Brain pericyte (primary cell): ENCODE data around the gene CCDC66.

ENCODE experiments used
- DNase-seq: peaks from one replicate; pipeline ENCODE4 v3.0.0-alpha.2; 2012; ENCODE audit warnings: low read depth, low spot score

CCDC66 gene

DNA sequence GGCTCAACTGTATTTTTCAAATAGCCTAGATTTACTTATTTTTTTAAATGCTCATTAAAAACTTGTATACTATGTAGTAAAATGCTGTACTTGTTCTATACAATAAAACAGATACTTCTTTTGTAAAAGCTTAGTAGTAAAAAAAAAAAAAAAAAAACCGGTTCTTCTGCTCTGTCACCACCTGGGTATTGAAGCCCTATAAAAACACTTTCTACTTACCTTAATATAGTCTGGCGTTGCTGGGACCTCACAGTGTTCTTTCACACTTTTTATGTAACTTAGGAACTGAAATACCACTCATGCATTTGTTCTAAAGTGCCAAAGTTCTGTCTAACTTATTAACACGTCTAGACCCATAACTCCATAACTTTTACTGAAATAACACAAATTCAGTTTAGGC is 64.7 kb downstream of the CCDC66 start:
- no peak for DNase-seq

- no peak for DNase-seq
These were observed 65.4 kb downstream of the CCDC66 start for GRCh38 chr3:56622381-56622780.

- DNase-seq: no peak
These were observed 67.8 kb downstream of the CCDC66 start for GRCh38 chr3:56624725-56625124.

- DNase-seq: no peak
These were observed 72.1 kb downstream of the CCDC66 start for GRCh38 chr3:56629047-56629446.

- DNase-seq: no peak
These were observed 72.5 kb downstream of the CCDC66 start for GRCh38 chr3:56629451-56629850.

DNA sequence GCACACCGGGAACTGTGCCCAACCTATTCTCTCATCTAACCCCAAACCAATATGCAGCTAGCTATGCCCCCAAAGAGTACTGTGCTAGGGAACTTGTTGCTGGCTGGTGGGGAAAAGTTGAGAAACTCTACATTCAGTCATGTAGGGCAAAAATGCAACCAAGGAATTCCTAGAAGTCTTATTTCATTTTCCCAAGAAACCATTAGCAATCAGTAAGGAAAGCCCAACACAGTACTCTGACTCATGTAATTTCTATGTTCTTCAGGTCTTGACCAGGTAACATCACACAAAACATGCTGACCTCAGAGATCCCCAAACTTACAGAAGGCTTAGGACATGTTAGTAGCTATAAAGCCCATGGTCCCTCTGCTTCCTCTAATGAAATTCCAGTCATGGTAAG is 74.0 kb downstream of the CCDC66 start:
- DNase-seq: no peak

DNA sequence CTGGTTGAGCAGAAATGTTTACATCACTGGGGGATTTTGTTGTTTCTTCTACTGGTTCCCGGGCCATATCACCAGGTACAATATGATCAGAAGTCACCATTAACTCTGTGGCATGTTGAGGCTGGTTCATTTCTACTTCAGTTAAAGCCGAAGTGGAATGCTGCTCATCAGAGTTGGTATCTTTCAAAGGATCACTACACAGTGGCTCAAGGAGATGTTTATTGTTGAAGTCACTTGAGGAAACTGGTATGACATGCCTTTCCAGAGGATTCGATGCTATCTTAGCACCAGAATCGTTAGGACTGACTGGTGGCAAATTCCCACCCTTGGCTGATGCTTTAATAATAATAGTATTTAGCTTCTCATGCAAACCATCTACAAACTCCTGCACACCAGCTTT is 76.2 kb downstream of the CCDC66 start:
- no peak for DNase-seq

DNA sequence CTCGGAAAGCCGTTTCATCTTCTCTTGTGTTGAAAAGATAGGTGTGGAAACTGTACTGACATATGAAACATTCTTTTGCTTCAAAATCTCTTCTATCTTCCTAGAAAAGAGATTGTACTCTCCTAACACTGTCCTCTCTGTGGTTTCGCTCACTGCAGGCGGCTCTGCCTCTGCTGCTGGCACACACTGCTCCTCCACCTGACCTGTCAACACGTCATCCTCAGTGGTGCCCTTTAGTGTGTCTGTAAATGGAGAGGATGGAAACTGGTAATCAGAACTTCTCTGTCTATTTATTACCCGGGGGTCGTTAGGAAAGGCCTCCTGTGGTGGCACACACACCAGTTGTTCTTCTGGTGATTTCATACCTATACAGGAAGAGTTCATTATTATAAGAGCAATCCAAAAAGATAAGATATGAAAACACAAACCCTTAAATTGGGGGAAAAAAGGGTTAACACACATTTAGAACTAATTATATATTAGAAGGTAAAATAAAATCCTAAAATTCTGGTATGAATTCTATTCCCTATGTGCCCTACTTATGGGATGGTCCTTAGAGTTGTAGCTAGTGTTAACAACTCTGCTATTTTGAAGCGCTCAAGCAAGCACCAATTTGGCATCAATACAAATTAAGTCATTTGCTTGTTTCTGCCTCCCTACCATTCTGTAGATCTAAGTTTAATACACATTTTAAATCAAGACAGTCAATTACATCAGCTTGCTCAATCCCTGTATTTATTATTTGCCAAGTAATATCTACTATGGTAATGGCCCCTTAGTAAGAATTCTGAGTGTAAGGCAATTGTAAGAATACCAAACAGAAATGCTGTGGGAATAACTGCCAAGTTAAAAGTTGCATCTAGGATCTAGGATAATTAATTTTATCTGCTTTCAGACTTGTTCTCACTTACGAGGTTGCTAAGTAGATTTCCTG is 76.9 kb downstream of the CCDC66 start:
- DNase-seq: no peak

DNA sequence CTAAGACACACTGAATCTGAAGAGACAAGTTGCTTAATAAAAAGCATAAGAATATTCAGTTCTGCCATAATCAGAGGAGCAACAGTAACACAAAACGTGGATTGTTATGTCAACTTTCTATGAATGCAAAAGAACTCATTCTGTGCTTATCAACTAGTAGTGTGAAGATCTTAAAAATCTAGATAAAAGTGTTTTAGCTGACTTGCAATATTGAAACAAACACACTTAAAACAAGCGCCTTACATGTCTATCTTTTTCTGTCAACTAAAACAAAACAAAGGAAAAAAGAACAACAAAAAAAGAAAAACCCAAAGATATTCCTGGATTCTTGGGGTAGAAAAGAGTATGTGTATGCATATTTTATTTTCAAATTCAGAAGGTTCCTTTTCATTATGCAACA is 88.4 kb downstream of the CCDC66 start:
- DNase-seq: no peak

DNA sequence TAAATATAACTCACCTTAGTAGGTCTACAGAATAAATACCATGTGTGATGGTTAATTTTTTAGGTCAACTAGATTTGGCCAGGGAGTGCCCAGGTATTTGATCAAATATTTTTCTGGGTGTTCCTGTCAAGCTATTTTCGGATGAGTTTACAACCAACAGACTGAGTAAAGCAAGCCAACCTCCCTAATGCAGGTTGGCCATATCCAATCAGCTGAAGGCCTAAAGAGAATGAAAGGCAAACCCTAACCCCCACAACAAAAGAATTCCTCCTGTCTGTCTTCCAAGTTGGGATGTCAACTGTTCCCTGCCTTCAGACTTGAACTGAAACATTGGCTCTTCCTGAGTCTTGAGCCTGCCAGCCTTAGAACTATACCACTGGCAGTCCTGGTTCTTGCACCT is 97.5 kb downstream of the CCDC66 start:
- DNase-seq: no peak

GRCh38 chr3:56655709-56656108 is 98.7 kb downstream of the CCDC66 start:
- no peak for DNase-seq

DNA sequence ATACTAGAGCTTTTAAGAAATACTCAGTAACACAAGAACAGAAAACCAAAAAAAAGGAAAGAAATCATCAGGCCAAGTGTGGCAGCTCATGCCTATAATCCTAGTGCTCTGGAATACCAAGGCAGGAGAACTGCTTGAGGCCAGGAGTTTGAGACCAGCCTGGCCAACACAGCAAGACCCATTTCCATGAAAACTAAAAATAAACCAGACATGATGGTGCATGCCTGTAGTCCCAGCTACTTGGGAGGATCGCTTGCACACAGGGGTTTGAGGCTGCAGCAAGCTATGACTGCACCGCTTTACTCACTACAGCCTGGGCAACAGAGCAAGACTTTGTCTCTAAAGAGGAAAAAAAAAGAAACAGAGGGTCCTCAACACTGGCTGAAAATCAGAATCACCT is 107.8 kb downstream of the CCDC66 start:
- no peak for DNase-seq

DNA sequence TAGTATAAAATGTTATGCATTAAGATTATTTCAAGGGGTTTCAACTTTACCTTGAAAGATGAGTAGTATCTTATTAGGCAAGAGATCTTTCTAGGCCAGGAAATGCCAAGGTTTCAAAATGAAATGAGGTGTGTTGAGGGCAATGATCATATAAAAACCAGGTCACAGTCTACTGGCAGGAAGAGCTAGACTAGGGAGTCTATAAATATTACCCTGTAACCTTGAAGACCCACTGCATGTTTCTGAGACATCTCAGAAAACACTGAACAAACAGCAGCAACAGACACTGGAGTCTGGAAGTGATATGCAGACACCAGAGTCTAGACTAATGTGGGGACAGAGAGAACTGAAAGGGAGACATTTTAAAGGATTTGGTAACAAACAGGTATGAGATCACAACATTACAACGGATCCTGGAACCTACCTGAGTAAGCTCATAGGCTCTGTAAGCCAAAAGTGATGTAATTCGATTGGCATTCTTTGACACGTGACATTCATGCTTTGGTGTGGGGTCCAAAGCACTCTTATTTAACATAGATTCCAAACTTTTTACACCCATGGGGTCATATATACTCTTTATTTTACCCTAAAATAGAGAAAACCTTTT is 111.1 kb downstream of the CCDC66 start:
- DNase-seq: no peak
